ENCODE data around the gene JUP. TPM values are rescaled to one million over a fixed set of nuclear protein-coding genes. Genes with fewer than 3 reads are reported as not detected.
A peak's percentile ranks its signal among the peaks of the same experiment; 100 is the strongest.

The JUP gene
- total and polyA plus RNA-seq, 10 of the 15 experiments (the other 5 are each of a cell fraction or from before 2014, with no cell fraction given) = 1.5 to 36.3 (median 11.6) TPM

GRCh38 chr17:41800601-41801373 is 14.3 kb upstream of the JUP start:
- no peaks in the 10 kb centered on the region for H3K9me3 ChIP-seq (replicated peaks; ENCODE audit: control insufficient read depth, insufficient read depth, low read length)
- no peak overlapping the region for H3K27ac ChIP-seq (ENCODE audit: control insufficient read depth, insufficient read depth)
- ChIA-PET RAD21 (ENCODE audit: unreplicated experiment) (interaction anchor here (0.6 to 2.7 kb wide), 4 partner anchors 15 to 312 kb away, joined by 3 to 12 read pairs (median 5); partner anchors contain the start of gene JUP), SMC1A (ENCODE audit: uncharacterized antibody, unreplicated experiment) (interaction anchor here (0.9 to 2.5 kb wide), 2 partner anchors 20 to 63 kb away, joined by 3 to 9 read pairs; no protein-coding TSS in a partner anchor), POLR2A (interaction anchor here (0.6 to 1.2 kb wide), 2 partner anchors 10 to 120 kb away, joined by 5 to 8 read pairs; no protein-coding TSS in a partner anchor), CTCF (interaction anchor here (0.6 to 4.4 kb wide), 17 partner anchors 10 to 1387 kb away, joined by 3 to 25 read pairs (median 3); partner anchors contain the start of genes JUP and P3H4)
- intact Hi-C loops (cut with micrococcal nuclease; ENCODE audit: unreplicated experiment) (loop anchor here (1.0 kb wide), 1 partner anchor 62 kb away; no protein-coding TSS in a partner anchor), in situ Hi-C loops (cut with MboI) (loop anchor here (5.0 kb wide), 1 partner anchor 58 kb away; no protein-coding TSS in a partner anchor)
- 50% methylated on average over 17 of the region's 18 CpGs for WGBS (ENCODE audit: insufficient coverage, insufficient replicate concordance, low lambda C conversion rate, missing lambda C conversion rate)
- H4K20me1 ChIP-seq (ENCODE audit: control insufficient read depth, insufficient read depth) = no peaks in the 10 kb centered on the region
- no peaks in the 10 kb centered on the region for H3K36me3 ChIP-seq (ENCODE audit: control insufficient read depth in 2 of 2, insufficient read depth in 2 of 2, low read length in 1 of 2)
- no TSS peak for BruUV-seq (replicated peaks)
- no peak overlapping the region for H3K4me3 ChIP-seq
- no peaks in the 10 kb centered on the region for H3K27me3 ChIP-seq (replicated peaks in 1 of 2; ENCODE audit: control insufficient read depth in 2 of 2, insufficient read depth in 2 of 2, low read length in 1 of 2)
- FAIRE-seq (no peak), ATAC-seq (peak; percentile 44), DNase-seq (ENCODE audit: low read depth, low spot score) (no peak)
- H3K9ac ChIP-seq (ENCODE audit: control insufficient read depth, insufficient read depth, low read length) = no peak overlapping the region
- H3K4me1 ChIP-seq (ENCODE audit: control insufficient read depth, insufficient read depth, low read length) = no peaks in the 10 kb centered on the region
- H3K4me2 ChIP-seq (ENCODE audit: control insufficient read depth, insufficient read depth) = no peak overlapping the region
- no peaks in the 10 kb centered on the region for H3K79me2 ChIP-seq (ENCODE audit: control insufficient read depth, insufficient read depth, low read length)
- peak overlapping the region; percentile 29; the same call in 1 of the 2 replicates for H2AFZ ChIP-seq (ENCODE audit: control insufficient read depth, low read depth, low read length)
- TF ChIP-seq CBX3 (IDR thresholded peaks at IDR 0.05; ENCODE audit: borderline replicate concordance, low read depth) (no peak), ZNF384 (IDR thresholded peaks at IDR 0.05; ENCODE audit: borderline replicate concordance, low read depth, low read length) (no peak), FOXM1 (IDR thresholded peaks at IDR 0.05; ENCODE audit: low read depth, low read length) (no peak), CREM (IDR thresholded peaks at IDR 0.05; ENCODE audit: low read depth) (no peak), HDGF (IDR thresholded peaks at IDR 0.05) (no peak), EZH2 (IDR thresholded peaks at IDR 0.05; ENCODE audit: borderline replicate concordance, control insufficient read depth, low read depth, low read length) (no peak), TCF3 (IDR thresholded peaks at IDR 0.05; ENCODE audit: borderline replicate concordance, insufficient read depth, low read depth, low read length) (no peak), MEF2A (IDR thresholded peaks at IDR 0.05; ENCODE audit: insufficient read depth, low read depth, low read length) (no peak), KAT2A (conservative IDR thresholded peaks at IDR 0.05; ENCODE audit: control insufficient read depth, low read depth, low read length) (no peak), E2F4 (IDR thresholded peaks at IDR 0.05; ENCODE audit: low read depth, low read length) (no peak), CTCF (IDR thresholded peaks at IDR 0.05 in 2 of 3, conservative IDR thresholded peaks at IDR 0.05 in 1 of 3; ENCODE audit: control insufficient read depth in 2 of 3, extremely low read depth in 1 of 3, insufficient read depth in 1 of 3, low read depth in 3 of 3, low read length in 3 of 3) (no peak), NRF1 (conservative IDR thresholded peaks at IDR 0.05; ENCODE audit: low read depth, low read length) (no peak), CEBPZ (IDR thresholded peaks at IDR 0.05; ENCODE audit: low read depth, low read length) (no peak), CHD4 (IDR thresholded peaks at IDR 0.05) (no peak)

All from GM12878 (cell line).